Activated T-cell treated with anti-CD3 and anti-CD28 coated beads, Interleukin-2, amount 50 U/mL, for 24 hours (primary cell): ENCODE measurements around the gene ZNF836.
A peak's percentile ranks its signal among the peaks of the same experiment; 100 is the strongest.

ENCODE experiments used
- DNase-seq: peaks from one replicate; pipeline ENCODE4 v3.0.0-alpha.2; 2020
- H3K27ac Mint-ChIP-seq: 2 replicates; pipeline ENCODE4 v1.8.0; 2020; ENCODE audit warnings: mild to moderate bottlenecking, mixed read lengths
- H3K27me3 Mint-ChIP-seq: 2 replicates; pipeline ENCODE4 v1.8.0; 2020; ENCODE audit warnings: mixed read lengths
- H3K36me3 Mint-ChIP-seq: 2 replicates; pipeline ENCODE4 v1.8.0; 2020; ENCODE audit warnings: low read depth, mixed read lengths
- H3K4me1 Mint-ChIP-seq: 2 replicates; pipeline ENCODE4 v1.8.0; 2020; ENCODE audit warnings: low read depth, mixed read lengths
- H3K4me3 Mint-ChIP-seq: 2 replicates; pipeline ENCODE4 v1.8.0; 2020; ENCODE audit warnings: mild to moderate bottlenecking, moderate library complexity, mixed read lengths
- H3K9me3 Mint-ChIP-seq: 2 replicates; pipeline ENCODE4 v1.8.0; 2020; ENCODE audit warnings: mixed read lengths

The ZNF836 gene

GRCh38 chr19:52142001-52142595 lies 29.3 kb downstream of the ZNF836 start:
- H3K36me3 Mint-ChIP-seq = peaks cover 49% of the 10 kb centered on the region
- no peak overlapping the region for H3K4me3 Mint-ChIP-seq
- H3K27ac Mint-ChIP-seq = no peak overlapping the region

GRCh38 chr19:52141203-52141602 lies 30.2 kb downstream of the ZNF836 start:
- Mint-ChIP-seq H3K27me3 (no peaks in the 10 kb centered on the region), H3K4me3 (no peak overlapping the region), H3K36me3 (peaks cover 49% of the 10 kb centered on the region), H3K27ac (no peak overlapping the region), H3K9me3 (peaks cover 46% of the 10 kb centered on the region), H3K4me1 (peaks cover 35% of the 10 kb centered on the region)
- no peak for DNase-seq

More at GRCh38 chr19:52142001-52142595, 29.3 kb downstream of the ZNF836 start:
- peaks cover 48% of the 10 kb centered on the region for H3K9me3 Mint-ChIP-seq
- no peaks in the 10 kb centered on the region for H3K27me3 Mint-ChIP-seq
- no peak for DNase-seq
- H3K4me1 Mint-ChIP-seq = peaks cover 30% of the 10 kb centered on the region

DNA sequence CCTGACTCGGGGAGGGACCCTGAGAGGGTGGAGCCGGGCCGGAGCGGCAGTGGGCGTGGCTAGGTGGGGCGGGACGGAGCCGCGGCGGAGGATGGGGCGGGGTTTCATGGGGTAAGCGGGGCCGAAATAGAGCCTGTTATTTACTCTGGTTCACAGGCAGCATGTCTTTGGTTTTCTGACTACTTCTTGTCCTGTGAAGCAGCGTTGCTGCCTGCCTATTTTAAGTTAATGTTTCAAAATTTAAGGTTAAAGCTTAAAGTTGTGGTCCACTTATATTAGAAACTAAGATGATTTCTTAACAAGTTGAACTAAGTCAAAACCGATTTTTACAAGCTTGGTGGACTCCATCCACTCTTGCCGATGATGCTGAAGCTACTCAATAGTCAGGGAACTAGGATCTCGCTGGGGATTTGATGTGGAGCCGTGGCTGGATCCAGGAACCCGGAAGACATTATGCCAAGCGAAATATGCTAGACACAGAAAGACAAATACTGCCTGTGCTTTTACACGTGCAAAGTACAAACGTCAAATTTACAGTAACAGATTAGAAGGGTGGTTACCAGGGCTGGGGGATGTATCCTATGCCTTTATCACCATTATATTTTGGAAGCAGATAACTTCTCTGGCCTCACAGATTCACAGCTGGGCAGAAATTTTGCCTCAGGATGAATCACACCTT lies 31.2 kb downstream of the ZNF836 start:
- Mint-ChIP-seq H3K4me3 (peak overlapping the region; percentile 95), H3K27me3 (no peaks in the 10 kb centered on the region), H3K27ac (peak overlapping the region; percentile 95), H3K4me1 (peaks cover 36% of the 10 kb centered on the region), H3K36me3 (peaks cover 55% of the 10 kb centered on the region), H3K9me3 (peaks cover 46% of the 10 kb centered on the region)
- no peak for DNase-seq

DNA sequence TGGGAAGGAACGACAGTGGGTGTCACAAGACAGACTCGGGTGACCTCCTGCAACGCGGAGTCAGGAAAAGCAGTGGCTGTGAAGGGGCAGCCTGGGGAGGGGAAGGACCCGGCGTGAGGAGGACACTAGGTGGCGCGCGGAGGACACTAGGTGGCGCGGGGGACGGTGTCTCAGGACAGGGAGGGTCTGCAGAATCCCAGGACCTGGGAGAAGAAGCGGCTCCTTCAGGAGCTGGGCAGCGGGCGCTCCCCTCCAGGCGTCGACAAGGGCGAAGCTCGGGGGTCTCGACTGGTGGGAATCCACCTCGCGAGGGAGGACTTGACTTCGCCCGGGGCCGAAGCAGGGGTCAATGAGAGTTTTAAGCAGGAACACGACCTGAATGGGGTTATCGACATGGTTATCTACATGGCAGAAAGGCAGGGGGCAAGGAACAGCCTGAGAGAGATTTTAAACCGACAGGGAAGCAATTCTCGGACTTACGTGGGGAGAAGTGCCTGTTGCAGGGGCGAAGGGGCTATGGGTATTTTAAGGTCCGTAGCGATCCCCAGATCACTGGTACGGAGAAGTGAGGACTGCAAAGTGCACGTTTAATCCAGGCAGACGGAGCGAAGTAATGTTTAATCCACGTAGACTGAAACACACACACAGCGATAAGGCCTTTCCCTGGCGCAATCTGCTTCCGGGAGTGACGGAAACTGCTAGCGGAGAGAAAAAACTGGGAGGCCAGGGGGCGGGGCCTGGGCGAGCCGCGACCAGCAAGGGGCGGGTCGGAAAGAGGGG lies 32.0 kb downstream of the ZNF836 start, which contains the start of gene ZNF616:
TSS of gene ZNF616 (minus strand) at position 687 of the 780 bp plus-strand sequence. CDS start 9,426 bp downstream, outside the sequence.
- peak; percentile 98 for DNase-seq
- no peaks in the 10 kb centered on the region for H3K27me3 Mint-ChIP-seq
- H3K4me1 Mint-ChIP-seq = peaks cover 38% of the 10 kb centered on the region
- H3K27ac Mint-ChIP-seq = peak within 1 kb of the TSS; percentile 95
- peaks cover 45% of the 10 kb centered on the region for H3K9me3 Mint-ChIP-seq
- H3K4me3 Mint-ChIP-seq = peak within 1 kb of the TSS; percentile 95
- peaks cover 61% of the 10 kb centered on the region for H3K36me3 Mint-ChIP-seq

DNA sequence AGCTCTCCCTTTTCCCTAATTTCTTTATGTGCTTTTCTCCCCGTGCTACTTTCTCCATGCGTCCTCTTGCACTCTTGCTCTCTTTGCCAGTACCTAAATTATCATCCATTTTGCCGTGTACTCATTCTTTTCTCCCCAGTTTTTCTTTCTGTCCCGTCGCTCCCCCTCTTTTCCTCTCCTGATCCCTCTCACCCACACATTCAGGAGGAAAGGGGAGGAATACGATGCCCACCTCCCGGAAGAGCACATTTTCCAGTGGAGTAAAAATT lies 32.5 kb downstream of the ZNF836 start:
- Mint-ChIP-seq H3K4me1 (peaks cover 38% of the 10 kb centered on the region), H3K9me3 (peaks cover 49% of the 10 kb centered on the region), H3K36me3 (peaks cover 63% of the 10 kb centered on the region), H3K4me3 (peak overlapping the region; percentile 95), H3K27me3 (no peaks in the 10 kb centered on the region), H3K27ac (peak overlapping the region; percentile 95)
- no peak for DNase-seq

- H3K4me3 Mint-ChIP-seq = peak overlapping the region; percentile 95
- H3K4me1 Mint-ChIP-seq = peaks cover 38% of the 10 kb centered on the region
- DNase-seq = peak; percentile 49
- H3K27me3 Mint-ChIP-seq = no peaks in the 10 kb centered on the region
- peaks cover 68% of the 10 kb centered on the region for H3K36me3 Mint-ChIP-seq
- peaks cover 51% of the 10 kb centered on the region for H3K9me3 Mint-ChIP-seq
- H3K27ac Mint-ChIP-seq = peak overlapping the region; percentile 95
Measured at GRCh38 chr19:52138278-52138982, 33.0 kb downstream of the ZNF836 start.

- Mint-ChIP-seq H3K36me3 (peaks cover 96% of the 10 kb centered on the region), H3K9me3 (peaks cover 72% of the 10 kb centered on the region), H3K27me3 (no peaks in the 10 kb centered on the region), H3K27ac (no peak overlapping the region), H3K4me1 (no peaks in the 10 kb centered on the region), H3K4me3 (no peak overlapping the region)
- no peak for DNase-seq
Measured at GRCh38 chr19:52120286-52120685, 51.1 kb downstream of the ZNF836 start.

DNA sequence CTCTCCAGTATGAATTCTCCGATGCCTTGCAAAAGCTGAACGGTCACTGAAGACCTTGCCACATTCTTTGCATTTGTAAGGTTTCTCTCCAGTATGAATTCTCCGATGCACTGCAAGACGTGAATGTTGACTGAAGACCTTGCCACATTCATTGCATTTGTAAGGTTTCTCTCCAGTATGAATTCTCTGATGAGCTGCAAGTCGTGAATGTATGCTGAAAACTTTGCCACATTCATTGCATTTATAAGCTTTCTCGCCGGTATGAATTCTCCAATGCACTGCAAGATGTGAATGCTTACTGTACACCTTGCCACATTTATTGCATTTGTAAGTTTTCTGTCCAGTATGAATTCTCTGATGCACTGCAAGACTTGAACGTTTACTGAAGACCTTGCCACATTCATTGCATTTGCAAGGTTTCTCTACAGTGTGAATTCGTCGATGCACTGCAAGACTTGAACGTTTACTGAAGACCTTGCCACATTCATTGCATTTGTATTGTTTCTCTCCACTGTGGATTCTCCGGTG lies 55.8 kb downstream of the ZNF836 start:
- H3K27me3 Mint-ChIP-seq = no peaks in the 10 kb centered on the region
- peaks cover 86% of the 10 kb centered on the region for H3K9me3 Mint-ChIP-seq
- H3K36me3 Mint-ChIP-seq = peaks cover 93% of the 10 kb centered on the region
- H3K4me3 Mint-ChIP-seq = no peak overlapping the region
- no peaks in the 10 kb centered on the region for H3K4me1 Mint-ChIP-seq
- DNase-seq = no peak
- no peak overlapping the region for H3K27ac Mint-ChIP-seq

GRCh38 chr19:52114691-52115090 lies 56.7 kb downstream of the ZNF836 start:
- no peak overlapping the region for H3K27ac Mint-ChIP-seq
- H3K9me3 Mint-ChIP-seq = peaks cover 84% of the 10 kb centered on the region
- no peaks in the 10 kb centered on the region for H3K4me1 Mint-ChIP-seq
- H3K4me3 Mint-ChIP-seq = no peak overlapping the region
- H3K27me3 Mint-ChIP-seq = no peaks in the 10 kb centered on the region
- H3K36me3 Mint-ChIP-seq = peaks cover 90% of the 10 kb centered on the region
- DNase-seq = no peak

- Mint-ChIP-seq H3K4me3 (no peak overlapping the region), H3K27ac (no peak overlapping the region), H3K9me3 (peaks cover 75% of the 10 kb centered on the region), H3K36me3 (peaks cover 81% of the 10 kb centered on the region), H3K4me1 (no peaks in the 10 kb centered on the region), H3K27me3 (no peaks in the 10 kb centered on the region)
- no peak for DNase-seq
Measured at GRCh38 chr19:52112624-52113023, 58.8 kb downstream of the ZNF836 start.

DNA sequence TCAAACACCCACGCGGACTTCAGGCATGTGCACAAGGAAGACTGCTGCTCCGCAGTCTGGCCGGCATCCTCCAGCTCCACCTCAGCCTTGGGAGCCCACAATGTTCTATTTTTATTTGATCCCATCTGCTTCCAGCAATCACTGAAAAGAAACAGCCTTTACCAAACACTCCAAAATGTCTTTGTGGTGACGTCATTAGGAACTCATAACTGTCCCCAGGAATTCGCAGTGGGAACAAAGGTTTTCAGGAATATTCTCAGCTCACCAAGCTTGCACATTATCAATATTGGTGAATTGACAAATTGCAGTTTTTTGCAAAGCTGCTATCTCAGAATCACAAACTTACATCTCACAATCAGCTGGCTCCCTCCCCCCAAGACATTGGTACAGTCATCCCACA lies 60.6 kb downstream of the ZNF836 start:
- no peak for DNase-seq
- Mint-ChIP-seq H3K27me3 (no peaks in the 10 kb centered on the region), H3K27ac (no peak overlapping the region), H3K36me3 (peaks cover 76% of the 10 kb centered on the region), H3K9me3 (peaks cover 74% of the 10 kb centered on the region), H3K4me3 (no peak overlapping the region), H3K4me1 (no peaks in the 10 kb centered on the region)
